Gastrocnemius medialis (tissue), 4 donors: Measurements from ENCODE around the gene RPL22. TPM values are rescaled to one million over a fixed set of nuclear protein-coding genes. Genes with fewer than 3 reads are reported as not detected.

Experiments
- ATAC-seq, 2 donors: fragments of 150-250 bp; one replicate each; pipeline ENCODE4 v1.9.1; 2016
- DNase-seq, 2 donors: peaks; one replicate each; pipeline ENCODE4 v3.0.0-alpha.2; 2019
- H3K27ac ChIP-seq, 4 donors: fragments of 200-600 bp; sonication (generic); 1 replicate in 1 of 4; 2 replicates in 3 of 4; pipeline ENCODE4 v1.5.1; 2016 to 2018; ENCODE audit warnings: mild to moderate bottlenecking in 2 of 4, moderate library complexity in 1 of 4
- H3K27me3 ChIP-seq, 3 donors: fragments of 200-600 bp; sonication (generic) in 2 of 3; 1 replicate in 1 of 3; 2 replicates in 2 of 3; pipeline versions ENCODE4 v1.5.1 to v1.6.0; 2016 to 2019; ENCODE audit warnings: mild to moderate bottlenecking in 1 of 3, moderate library complexity in 1 of 3
- H3K36me3 ChIP-seq, 2 donors: fragments of 200-600 bp; sonication (generic) in 1 of 2; one replicate each; pipeline ENCODE4 v1.5.1; 2017 to 2018
- H3K4me1 ChIP-seq, 2 donors: fragments of 200-600 bp; sonication (generic) in 1 of 2; one replicate each; pipeline ENCODE4 v1.5.1; 2016 to 2017; ENCODE audit warnings: mild to moderate bottlenecking in 2 of 2
- H3K4me3 ChIP-seq, 4 donors: fragments of 200-600 bp; sonication (generic) in 3 of 4; 1 replicate in 1 of 4; 2 replicates in 3 of 4; pipeline ENCODE4 v1.5.1; 2016 to 2019; ENCODE audit warnings: mild to moderate bottlenecking in 2 of 4
- H3K9me3 ChIP-seq, 3 donors: fragments of 200-600 bp; sonication (generic) in 2 of 3; 1 replicate in 1 of 3; 2 replicates in 2 of 3; pipeline ENCODE4 v1.5.1; 2016 to 2019
- POLR2A ChIP-seq, 2 donors: fragments of 450-650 bp; IDR thresholded peaks; one replicate each; pipeline ENCODE4 v1.6.1; 2017; ENCODE audit warnings: antibody characterized with exemption in 2 of 2, mild to moderate bottlenecking in 2 of 2, moderate library complexity in 2 of 2
- in situ Hi-C, 4 donors: fragments of 200-750 bp; cut with MboI; loops; one replicate each; pipeline versions ENCODE4 v1.15.0 to v1.8.0; 2017; ENCODE audit warnings: low sequenced_read_pairs in 4 of 4
- intact Hi-C: fragments of 100-400 bp; cut with DNase I; formaldehyde crosslinking; loops from one replicate; pipeline ENCODE4 v1.15.1; 2023; ENCODE audit warnings: low total_unique reads
- total RNA-seq, 4 donors: library from RNA; depleted of rRNA; stranded (reverse); fragments of >200 nt; gene quantifications; one replicate each; pipeline versions ENCODE4 v1.1.0 to v1.2.3, GENCODE V29; 2016
- TF ChIP-seq, protein P1 (sequence below), 5 experiments: fragments of 450-650 bp in 3 of 5; fragments of 200-600 bp in 2 of 5; sonication (generic) in 2 of 5; IDR thresholded peaks in 4 of 5; conservative IDR thresholded peaks in 1 of 5; 1 replicate in 4 of 5; 2 replicates in 1 of 5; pipeline ENCODE4 v1.5.1; 2016 to 2019; ENCODE audit warnings: antibody characterized with exemption in 5 of 5, mild to moderate bottlenecking in 3 of 5, moderate library complexity in 3 of 5

RPL22 gene
- total RNA-seq, 4 donors from 2014 or later, result 95.2 to 132 (median 121) TPM

DNA sequence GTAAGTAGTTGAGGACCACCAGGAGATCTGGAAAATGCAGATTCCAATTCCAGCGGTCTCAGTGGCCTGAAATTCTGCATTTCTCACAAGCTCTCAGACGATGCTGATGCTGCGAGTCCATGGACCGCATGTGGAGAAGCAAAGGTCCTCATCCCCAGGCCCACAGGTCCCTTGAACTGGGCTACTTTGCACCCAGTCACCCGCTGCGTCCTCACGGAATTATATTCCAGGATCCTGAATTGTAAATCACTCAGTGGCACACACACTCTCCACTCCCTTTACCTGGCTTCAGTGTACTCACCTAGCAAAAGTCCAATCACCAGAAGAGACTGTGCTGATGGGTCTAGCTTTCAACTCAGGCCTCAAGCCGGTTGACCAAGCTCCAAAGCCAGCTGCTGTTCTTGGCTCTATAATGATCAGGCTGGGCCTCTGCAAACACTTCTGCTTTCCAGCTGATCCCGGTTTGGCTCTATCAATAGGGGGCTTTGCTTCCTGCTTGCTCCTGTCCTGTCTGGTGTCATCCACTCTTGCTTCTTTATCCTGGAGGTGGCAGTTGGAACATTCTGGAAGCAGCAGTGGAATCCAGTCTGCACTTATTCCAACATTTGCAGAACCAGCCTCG is 904 bp upstream of the RPL22 start:
- in situ Hi-C loops (no loop called here), intact Hi-C loops (no loop called here)
- DNase-seq, result no peak
- H3K4me1 ChIP-seq, result peaks cover 13 to 24% of the 10 kb centered on the region in 2 donors
- no peak for TF ChIP-seq POLR2A (IDR thresholded peaks at IDR 0.05)
- TF ChIP-seq, protein P1, sequence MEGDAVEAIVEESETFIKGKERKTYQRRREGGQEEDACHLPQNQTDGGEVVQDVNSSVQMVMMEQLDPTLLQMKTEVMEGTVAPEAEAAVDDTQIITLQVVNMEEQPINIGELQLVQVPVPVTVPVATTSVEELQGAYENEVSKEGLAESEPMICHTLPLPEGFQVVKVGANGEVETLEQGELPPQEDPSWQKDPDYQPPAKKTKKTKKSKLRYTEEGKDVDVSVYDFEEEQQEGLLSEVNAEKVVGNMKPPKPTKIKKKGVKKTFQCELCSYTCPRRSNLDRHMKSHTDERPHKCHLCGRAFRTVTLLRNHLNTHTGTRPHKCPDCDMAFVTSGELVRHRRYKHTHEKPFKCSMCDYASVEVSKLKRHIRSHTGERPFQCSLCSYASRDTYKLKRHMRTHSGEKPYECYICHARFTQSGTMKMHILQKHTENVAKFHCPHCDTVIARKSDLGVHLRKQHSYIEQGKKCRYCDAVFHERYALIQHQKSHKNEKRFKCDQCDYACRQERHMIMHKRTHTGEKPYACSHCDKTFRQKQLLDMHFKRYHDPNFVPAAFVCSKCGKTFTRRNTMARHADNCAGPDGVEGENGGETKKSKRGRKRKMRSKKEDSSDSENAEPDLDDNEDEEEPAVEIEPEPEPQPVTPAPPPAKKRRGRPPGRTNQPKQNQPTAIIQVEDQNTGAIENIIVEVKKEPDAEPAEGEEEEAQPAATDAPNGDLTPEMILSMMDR (IDR thresholded peaks at IDR 0.05 in 4 of 5, conservative IDR thresholded peaks at IDR 0.05 in 1 of 5), result no peak
- no peaks in the 10 kb centered on the region for H3K9me3 ChIP-seq
- no peak for ATAC-seq
- peaks cover 0 to 15% of the 10 kb centered on the region in 2 donors for H3K36me3 ChIP-seq
- H3K4me3 ChIP-seq, result peak overlapping the region; percentile 56 to 92 (median 84)
- H3K27me3 ChIP-seq, result peaks cover 2 to 6% (median 2%) of the 10 kb centered on the region in 3 donors
- peak overlapping the region; percentile 82 to 84 (median 83) for H3K27ac ChIP-seq

DNA sequence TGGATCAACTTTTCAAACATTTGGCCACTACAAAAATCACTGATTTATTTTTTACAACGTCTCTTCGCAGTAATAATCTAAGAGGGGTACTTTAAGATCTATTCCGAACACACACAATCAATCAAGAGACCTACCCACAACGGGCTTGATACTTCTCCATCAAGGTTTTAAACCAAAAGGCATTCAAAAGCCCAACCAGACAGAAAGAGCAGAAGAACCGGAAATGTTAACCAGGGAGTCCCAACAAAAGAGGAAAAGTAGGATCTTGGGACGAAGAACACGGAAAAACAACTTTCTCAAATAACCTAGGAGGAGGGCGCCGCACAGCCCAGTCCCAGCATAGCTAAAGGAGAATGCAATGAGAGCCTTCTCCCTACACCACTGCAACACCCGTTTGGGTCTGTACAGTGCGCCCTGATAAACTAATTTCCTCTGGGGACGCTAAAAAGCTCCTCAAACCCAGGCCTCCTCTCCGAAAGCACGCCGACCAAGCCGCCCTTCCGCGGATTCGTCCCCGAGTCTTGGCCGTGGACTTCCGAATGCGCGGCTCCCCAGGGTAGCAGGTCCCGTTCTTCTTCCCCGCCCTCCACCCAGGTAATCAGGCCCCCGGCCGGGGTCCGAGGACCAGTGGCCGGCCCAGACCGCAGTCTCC is 623 bp downstream of the RPL22 start:
- peak overlapping the region; percentile 82 to 84 (median 83) for H3K27ac ChIP-seq
- H3K4me3 ChIP-seq, result peak overlapping the region; percentile 78 to 96 (median 91)
- intact Hi-C loops, result loop anchor here (1.0 to 2.0 kb wide), 3 partner anchors 38 to 206 kb away; partner anchors contain the start of genes ACOT7 and NPHP4
- TF ChIP-seq, protein P1 (IDR thresholded peaks at IDR 0.05 in 4 of 5, conservative IDR thresholded peaks at IDR 0.05 in 1 of 5), result no peak
- TF ChIP-seq POLR2A (IDR thresholded peaks at IDR 0.05), result no peak
- H3K27me3 ChIP-seq, result no peaks in the 10 kb centered on the region
- peak; percentile 7 to 15 for ATAC-seq
- no peaks in the 10 kb centered on the region for H3K9me3 ChIP-seq
- in situ Hi-C loops, result no loop called here
- peaks cover 13 to 21% of the 10 kb centered on the region in 2 donors for H3K4me1 ChIP-seq
- peaks cover 2 to 31% of the 10 kb centered on the region in 2 donors for H3K36me3 ChIP-seq
- DNase-seq, result no peak

- in situ Hi-C loops, result no loop called here
- Histone ChIP-seq H3K9me3 (no peaks in the 10 kb centered on the region), H3K36me3 (peaks cover 2 to 40% of the 10 kb centered on the region in 2 donors), H3K27me3 (no peaks in the 10 kb centered on the region), H3K4me3 (peak overlapping the region; percentile 78 to 96 (median 91)), H3K4me1 (peaks cover 13 to 21% of the 10 kb centered on the region in 2 donors), H3K27ac (peak overlapping the region in 1 of 4 donors; percentile 82)
- DNase-seq (no peak), ATAC-seq (no peak)
- intact Hi-C loops, result loop anchor here (2.0 kb wide), 1 partner anchor 39 kb away; no protein-coding TSS in a partner anchor
- TF ChIP-seq, protein P1 (IDR thresholded peaks at IDR 0.05 in 4 of 5, conservative IDR thresholded peaks at IDR 0.05 in 1 of 5), result no peak
- no peak for TF ChIP-seq POLR2A (IDR thresholded peaks at IDR 0.05)
Measured at GRCh38 chr1:6197746-6198427, 1.5 kb downstream of the RPL22 start.

DNA sequence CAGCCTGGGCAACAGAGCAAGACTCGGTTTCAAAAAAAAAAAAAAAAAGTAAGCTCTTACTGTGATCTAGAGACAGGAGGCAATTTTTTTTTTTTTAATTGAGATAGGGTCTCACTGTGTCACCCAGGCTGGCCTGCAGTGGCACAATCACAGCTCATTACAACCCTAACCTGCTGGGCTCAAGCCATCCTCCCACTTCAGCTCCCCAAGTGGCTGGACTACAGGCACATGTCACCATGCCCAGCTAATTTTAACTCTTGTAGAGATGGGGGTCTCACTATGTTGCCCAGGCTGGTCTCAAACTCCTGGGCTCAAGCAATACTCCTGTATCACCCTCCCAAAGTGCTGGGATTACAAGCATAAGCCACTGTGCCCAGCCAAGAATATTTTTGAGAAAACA is 7.4 kb downstream of the RPL22 start:
- DNase-seq (no peak), ATAC-seq (no peak)
- no peaks in the 10 kb centered on the region for H3K9me3 ChIP-seq
- TF ChIP-seq, protein P1 (IDR thresholded peaks at IDR 0.05 in 4 of 5, conservative IDR thresholded peaks at IDR 0.05 in 1 of 5), result no peak
- no peak for TF ChIP-seq POLR2A (IDR thresholded peaks at IDR 0.05)
- intact Hi-C loops, result no loop called here
- no peaks in the 10 kb centered on the region for H3K4me1 ChIP-seq
- no peaks in the 10 kb centered on the region for H3K27me3 ChIP-seq
- peaks cover 2 to 96% of the 10 kb centered on the region in 2 donors for H3K36me3 ChIP-seq
- in situ Hi-C loops, result no loop called here
- no peak overlapping the region for H3K4me3 ChIP-seq
- H3K27ac ChIP-seq, result no peak overlapping the region
